GM10266 (cell line): ENCODE measurements around the gene AFF1.

Experiments used
- DNase-seq: peaks from one replicate; pipeline ENCODE4 v3.0.0; 2012; ENCODE audit errors: extremely low spot score
- TF ChIP-seq, protein P1 (sequence below): IDR thresholded peaks from 2 replicates; pipeline ENCODE4 v1.5.1; 2012; ENCODE audit warnings: mild to moderate bottlenecking, low read depth; ENCODE audit not compliant: control insufficient read depth, insufficient read depth; ENCODE audit errors: missing control alignments

The AFF1 gene

DNA sequence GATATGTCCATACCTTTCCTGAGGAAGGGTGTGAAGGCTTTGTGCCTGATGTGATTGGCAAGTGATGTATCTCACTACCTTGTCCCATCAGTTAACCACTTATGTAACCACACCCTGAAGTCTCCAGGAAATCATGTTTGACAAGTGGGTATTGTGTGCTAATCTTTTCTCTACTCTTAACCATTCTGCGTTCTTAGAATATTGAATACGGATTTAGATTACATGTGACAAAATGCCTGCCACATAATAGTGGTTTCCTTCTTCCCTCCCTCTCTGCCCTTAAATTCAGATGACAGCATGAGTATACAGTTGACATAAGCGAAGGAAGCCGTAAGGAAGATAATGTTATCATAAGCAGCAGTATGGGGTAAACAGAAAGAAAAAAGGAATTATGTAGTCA, 177.3 kb downstream of the AFF1 start:
- TF ChIP-seq, protein P1, sequence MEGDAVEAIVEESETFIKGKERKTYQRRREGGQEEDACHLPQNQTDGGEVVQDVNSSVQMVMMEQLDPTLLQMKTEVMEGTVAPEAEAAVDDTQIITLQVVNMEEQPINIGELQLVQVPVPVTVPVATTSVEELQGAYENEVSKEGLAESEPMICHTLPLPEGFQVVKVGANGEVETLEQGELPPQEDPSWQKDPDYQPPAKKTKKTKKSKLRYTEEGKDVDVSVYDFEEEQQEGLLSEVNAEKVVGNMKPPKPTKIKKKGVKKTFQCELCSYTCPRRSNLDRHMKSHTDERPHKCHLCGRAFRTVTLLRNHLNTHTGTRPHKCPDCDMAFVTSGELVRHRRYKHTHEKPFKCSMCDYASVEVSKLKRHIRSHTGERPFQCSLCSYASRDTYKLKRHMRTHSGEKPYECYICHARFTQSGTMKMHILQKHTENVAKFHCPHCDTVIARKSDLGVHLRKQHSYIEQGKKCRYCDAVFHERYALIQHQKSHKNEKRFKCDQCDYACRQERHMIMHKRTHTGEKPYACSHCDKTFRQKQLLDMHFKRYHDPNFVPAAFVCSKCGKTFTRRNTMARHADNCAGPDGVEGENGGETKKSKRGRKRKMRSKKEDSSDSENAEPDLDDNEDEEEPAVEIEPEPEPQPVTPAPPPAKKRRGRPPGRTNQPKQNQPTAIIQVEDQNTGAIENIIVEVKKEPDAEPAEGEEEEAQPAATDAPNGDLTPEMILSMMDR, result no peak
- no peak for DNase-seq

DNA sequence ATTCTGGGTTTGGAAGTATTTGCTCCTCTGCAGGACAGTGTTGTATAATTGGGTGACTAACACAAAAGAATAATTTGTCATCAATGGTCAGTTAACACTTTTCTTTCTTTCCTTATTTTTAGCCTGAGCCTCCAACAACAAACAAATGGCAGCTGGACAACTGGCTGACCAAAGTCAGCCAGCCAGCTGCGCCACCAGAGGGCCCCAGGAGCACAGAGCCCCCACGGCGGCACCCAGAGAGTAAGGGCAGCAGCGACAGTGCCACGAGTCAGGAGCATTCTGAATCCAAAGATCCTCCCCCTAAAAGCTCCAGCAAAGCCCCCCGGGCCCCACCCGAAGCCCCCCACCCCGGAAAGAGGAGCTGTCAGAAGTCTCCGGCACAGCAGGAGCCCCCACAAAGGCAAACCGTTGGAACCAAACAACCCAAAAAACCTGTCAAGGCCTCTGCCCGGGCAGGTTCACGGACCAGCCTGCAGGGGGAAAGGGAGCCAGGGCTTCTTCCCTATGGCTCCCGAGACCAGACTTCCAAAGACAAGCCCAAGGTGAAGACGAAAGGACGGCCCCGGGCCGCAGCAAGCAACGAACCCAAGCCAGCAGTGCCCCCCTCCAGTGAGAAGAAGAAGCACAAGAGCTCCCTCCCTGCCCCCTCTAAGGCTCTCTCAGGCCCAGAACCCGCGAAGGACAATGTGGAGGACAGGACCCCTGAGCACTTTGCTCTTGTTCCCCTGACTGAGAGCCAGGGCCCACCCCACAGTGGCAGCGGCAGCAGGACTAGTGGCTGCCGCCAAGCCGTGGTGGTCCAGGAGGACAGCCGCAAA, 179.6 kb downstream of the AFF1 start:
- DNase-seq, result no peak
- TF ChIP-seq, protein P1, result no peak

DNA sequence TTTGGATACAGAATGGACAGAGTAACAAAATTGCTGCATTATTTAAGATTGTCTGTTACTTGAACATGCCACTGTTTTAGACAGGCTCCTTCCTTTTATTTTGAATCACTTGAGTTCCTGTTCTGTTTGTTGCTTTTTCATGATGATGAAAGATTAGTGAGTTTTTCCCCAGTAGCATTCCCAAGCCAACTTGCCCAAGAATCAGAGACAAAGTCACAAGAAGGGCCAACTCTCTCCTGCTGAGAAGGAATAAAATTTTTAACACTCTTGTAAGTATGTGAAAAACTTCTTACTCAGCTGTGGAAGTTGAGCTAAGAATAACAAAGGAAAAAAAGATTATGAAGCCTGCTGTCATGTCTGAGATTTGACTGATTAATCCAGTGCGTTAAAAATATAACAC, 181.4 kb downstream of the AFF1 start:
- no peak for DNase-seq
- TF ChIP-seq, protein P1, result no peak

DNA sequence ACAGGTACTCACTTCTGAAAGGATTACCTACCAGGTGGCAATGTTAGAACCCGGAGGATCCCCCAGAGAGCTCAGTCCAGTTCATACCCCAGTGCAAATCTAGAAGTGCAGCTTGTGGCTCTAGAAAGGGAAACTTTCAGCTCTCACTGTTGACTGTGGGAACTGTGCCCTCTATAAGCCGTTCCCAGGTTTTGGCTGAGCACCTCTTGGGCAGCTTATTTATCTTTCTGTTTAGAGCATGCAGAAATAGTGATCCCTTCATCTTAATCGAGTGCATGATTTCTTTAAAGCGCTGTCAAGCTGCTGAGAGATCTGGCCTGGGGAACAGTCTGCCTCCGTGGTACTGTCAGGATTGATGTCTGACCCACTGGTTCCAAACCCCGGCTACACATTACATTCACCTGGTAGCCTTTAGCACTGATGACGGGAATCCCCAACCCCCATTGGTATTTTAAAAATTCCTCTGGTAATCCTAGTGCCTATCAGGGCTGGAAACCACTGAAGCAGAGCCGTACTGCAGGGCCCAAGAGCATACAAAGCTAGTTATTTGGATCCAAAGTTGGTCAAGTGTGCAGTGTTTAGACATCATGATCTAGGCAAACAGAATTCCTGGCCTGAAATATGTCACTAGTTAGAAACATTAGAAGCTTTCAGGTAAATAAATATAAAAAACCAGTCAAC, 182.4 kb downstream of the AFF1 start:
- TF ChIP-seq, protein P1, result no peak
- DNase-seq, result no peak

DNA sequence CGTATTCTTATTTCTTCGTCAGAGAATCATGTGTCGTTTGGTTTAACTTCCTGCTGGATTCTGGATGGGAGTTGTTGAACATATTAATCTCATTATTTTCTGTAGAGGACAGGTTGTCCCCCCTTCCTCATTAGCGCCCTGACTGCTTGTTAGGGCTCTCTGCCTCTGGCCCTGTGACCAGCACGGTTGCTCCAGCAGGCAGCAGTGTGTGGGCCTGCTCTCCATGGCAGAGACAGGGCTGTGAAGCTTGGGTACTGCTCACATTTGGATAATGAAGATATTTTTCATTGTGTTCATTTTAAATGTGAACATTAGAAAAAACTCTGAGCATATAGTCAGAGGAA, 182.9 kb downstream of the AFF1 start:
- TF ChIP-seq, protein P1, result no peak

DNA sequence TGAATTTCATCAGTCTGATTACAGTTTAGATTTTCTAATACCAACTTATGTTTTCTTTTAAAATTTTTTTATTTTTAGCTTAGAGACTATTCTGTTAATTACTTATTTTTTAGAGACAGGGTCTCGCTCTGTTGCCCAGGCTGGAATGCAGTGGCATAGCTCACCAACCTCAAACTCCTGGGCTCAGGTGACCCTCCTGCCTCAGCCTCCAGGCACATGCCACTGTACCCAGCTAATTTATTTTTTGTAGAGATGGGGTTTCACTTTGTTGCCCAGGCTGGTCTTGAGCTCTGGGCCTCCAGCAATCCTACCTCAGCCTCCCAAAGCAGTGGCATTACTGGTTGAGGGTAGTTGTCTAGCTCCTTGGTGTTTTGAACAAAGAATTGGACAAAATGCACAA, 183.6 kb downstream of the AFF1 start:
- no peak for DNase-seq
- TF ChIP-seq, protein P1, result no peak

More for the DNA sequence above, 182.9 kb downstream of the AFF1 start:
- no peak for DNase-seq

DNA sequence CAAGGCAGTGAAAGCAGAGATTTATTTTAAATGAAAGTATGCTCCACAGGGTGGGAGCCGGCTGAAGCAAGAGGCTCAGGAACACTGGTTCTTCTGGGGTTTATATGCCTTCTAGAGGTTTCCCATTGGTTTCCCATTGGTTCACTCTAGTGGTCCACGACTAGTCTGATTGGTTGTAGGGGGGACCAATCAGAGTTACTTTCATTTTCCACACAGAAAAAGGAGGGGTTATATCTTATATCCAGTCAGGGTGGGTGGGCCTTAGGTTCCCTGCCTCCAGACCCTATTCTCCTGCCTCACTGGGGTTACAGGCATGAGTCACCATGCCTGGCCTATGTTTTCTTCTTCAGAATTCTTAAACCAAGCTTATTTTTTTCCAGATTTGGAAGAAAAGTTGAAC, 184.0 kb downstream of the AFF1 start:
- TF ChIP-seq, protein P1, result no peak
- DNase-seq, result no peak
